SK-N-SH treated with all-trans-retinoic acid at 6 μM for 48 hours (cell line): Measurements from ENCODE around the gene R3HDM2.
"Not testable (repeated sequence)": the region's sequence is repeated elsewhere in the genome, so short reads cannot be mapped to it uniquely, and the experiment has no call there.

Source experiments
- ATAC-seq: fragments of 200-7000 bp; cut with Tn5 transposase; 3 replicates; pipeline ENCODE4 v1.9.1; 2020; ENCODE audit warnings: mild to moderate bottlenecking, moderate library complexity
- ARNTL ChIP-seq: fragments of 450-650 bp; formaldehyde crosslinking; IDR thresholded peaks from 2 replicates; pipeline ENCODE4 v1.5.0; 2020; ENCODE audit warnings: low read depth, mild to moderate bottlenecking, moderate library complexity, borderline replicate concordance
- BACH2 ChIP-seq: fragments of 250-450 bp; sonication (Bioruptor Pico); IDR thresholded peaks from 2 replicates; pipeline ENCODE4 v1.9.0; 2021; ENCODE audit warnings: mild to moderate bottlenecking, borderline replicate concordance
- CREB5 ChIP-seq: fragments of 250-450 bp; sonication (Bioruptor Pico); IDR thresholded peaks from 2 replicates; pipeline ENCODE4 v1.5.1; 2020; ENCODE audit warnings: low read depth, mild to moderate bottlenecking, moderate library complexity
- CSDC2 ChIP-seq: fragments of 250-450 bp; sonication (Bioruptor Pico); IDR thresholded peaks from 2 replicates; pipeline ENCODE4 v1.5.0; 2020; ENCODE audit warnings: mild to moderate bottlenecking, moderate library complexity
- ESRRG ChIP-seq: fragments of 250-450 bp; sonication (Bioruptor Pico); IDR thresholded peaks from 2 replicates; pipeline ENCODE4 v1.6.1; 2021; ENCODE audit warnings: mild to moderate bottlenecking
- GLIS3 ChIP-seq: fragments of 250-450 bp; sonication (Bioruptor Pico); IDR thresholded peaks from 2 replicates; pipeline ENCODE4 v1.5.0; 2020; ENCODE audit warnings: mild to moderate bottlenecking, moderate library complexity
- ISL1 ChIP-seq: fragments of 250-450 bp; sonication (Bioruptor Pico); IDR thresholded peaks from 2 replicates; pipeline ENCODE4 v2.1.2; 2022; ENCODE audit warnings: mild to moderate bottlenecking, moderate library complexity
- OSR1 ChIP-seq: fragments of 250-450 bp; sonication (Bioruptor Pico); IDR thresholded peaks from 2 replicates; pipeline ENCODE4 v1.8.0; 2022; ENCODE audit warnings: moderate library complexity, mild to moderate bottlenecking, inconsistent platforms
- PATZ1 ChIP-seq: fragments of 250-450 bp; sonication (Bioruptor Pico); IDR thresholded peaks from 2 replicates; pipeline ENCODE4 v1.8.0; 2020; ENCODE audit warnings: mild to moderate bottlenecking, moderate library complexity, borderline replicate concordance
- POU6F1 ChIP-seq: fragments of 250-450 bp; sonication (Bioruptor Pico); IDR thresholded peaks from 2 replicates; pipeline ENCODE4 v1.8.0; 2021; ENCODE audit warnings: low read depth, mild to moderate bottlenecking, moderate library complexity, borderline replicate concordance
- PPARA ChIP-seq: fragments of 250-450 bp; sonication (Bioruptor Pico); IDR thresholded peaks from 2 replicates; pipeline ENCODE4 v1.5.0; 2020; ENCODE audit warnings: mild to moderate bottlenecking, borderline replicate concordance
- RARB ChIP-seq: fragments of 250-450 bp; sonication (Bioruptor Pico); IDR thresholded peaks from 2 replicates; pipeline ENCODE4 v1.8.0; 2021; ENCODE audit warnings: mild to moderate bottlenecking, moderate library complexity
- SNAI2 ChIP-seq: fragments of 250-450 bp; sonication (Bioruptor Pico); IDR thresholded peaks from 2 replicates; pipeline ENCODE4 v1.5.0; 2020; ENCODE audit warnings: mild to moderate bottlenecking, moderate library complexity
- TCF4 ChIP-seq: fragments of 250-450 bp; sonication (Bioruptor Pico); IDR thresholded peaks from 2 replicates; pipeline ENCODE4 v1.8.0; 2021; ENCODE audit warnings: mild to moderate bottlenecking, moderate library complexity, borderline replicate concordance
- TOX ChIP-seq: fragments of 250-450 bp; sonication (Bioruptor Pico); IDR thresholded peaks from 2 replicates; pipeline ENCODE4 v1.8.0; 2021; ENCODE audit warnings: mild to moderate bottlenecking, moderate library complexity, borderline replicate concordance
- TSHZ2 ChIP-seq: fragments of 250-450 bp; sonication (Bioruptor Pico); IDR thresholded peaks from 2 replicates; pipeline ENCODE4 v1.5.0; 2020; ENCODE audit warnings: mild to moderate bottlenecking, moderate library complexity
- ZC3H10 ChIP-seq: fragments of 250-450 bp; sonication (Bioruptor Pico); IDR thresholded peaks from 2 replicates; pipeline ENCODE4 v1.5.1; 2021; ENCODE audit warnings: mild to moderate bottlenecking, moderate library complexity
- ZFP30 ChIP-seq: fragments of 450-650 bp; formaldehyde crosslinking; IDR thresholded peaks from 2 replicates; pipeline ENCODE4 v1.5.0; 2022; ENCODE audit warnings: mild to moderate bottlenecking, moderate library complexity
- ZNF565 ChIP-seq: fragments of 450-650 bp; formaldehyde crosslinking; conservative IDR thresholded peaks from 2 replicates; pipeline ENCODE4 v1.5.0; 2020; ENCODE audit warnings: low read depth, mild to moderate bottlenecking, moderate library complexity
- ZNF70 ChIP-seq: fragments of 450-650 bp; formaldehyde crosslinking; IDR thresholded peaks from 2 replicates; pipeline ENCODE4 v1.5.0; 2020; ENCODE audit warnings: mild to moderate bottlenecking, moderate library complexity
- ZNF8 ChIP-seq: fragments of 450-650 bp; formaldehyde crosslinking; IDR thresholded peaks from 2 replicates; pipeline ENCODE4 v1.5.0; 2020; ENCODE audit warnings: mild to moderate bottlenecking, moderate library complexity

Gene R3HDM2

GRCh38 chr12:57446292-57446960 is 15.6 kb upstream of the R3HDM2 start:
- no peak for TF ChIP-seq BACH2 (CRISPR knock-in tag)
- TF ChIP-seq CSDC2 (CRISPR knock-in tag), result no peak
- TF ChIP-seq ESRRG, result no peak
- no peak for TF ChIP-seq POU6F1 (CRISPR knock-in tag)
- TF ChIP-seq SNAI2 (CRISPR knock-in tag), result no peak
- TF ChIP-seq PPARA (CRISPR knock-in tag), result no peak
- no peak for TF ChIP-seq ISL1 (CRISPR knock-in tag)
- no peak for TF ChIP-seq GLIS3
- no peak for TF ChIP-seq TOX (CRISPR knock-in tag)
- TF ChIP-seq ZNF565 (CRISPR knock-in tag), result no peak
- no peak for ATAC-seq

DNA sequence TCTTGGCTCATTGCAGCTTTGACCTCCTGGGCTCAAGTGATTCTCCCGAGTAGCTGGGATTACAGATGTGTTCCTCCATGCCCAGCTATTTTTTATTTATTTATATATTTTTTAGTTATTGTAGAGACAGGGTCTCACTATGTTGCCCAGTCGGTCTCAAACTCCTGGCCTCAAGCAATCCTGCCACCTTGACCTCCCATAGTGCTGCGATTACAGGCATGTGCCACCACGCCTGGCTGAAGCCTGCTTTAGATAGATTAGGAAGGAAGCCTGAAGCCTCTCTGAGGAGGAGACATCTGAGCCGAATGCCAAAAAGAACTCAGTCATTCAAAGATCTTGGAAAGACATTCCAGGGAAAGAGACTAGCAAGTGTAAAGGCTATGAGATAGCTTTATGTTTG is 13.9 kb upstream of the R3HDM2 start:
- no peak for TF ChIP-seq TSHZ2 (CRISPR knock-in tag)
- no peak for TF ChIP-seq ZNF8 (CRISPR knock-in tag)
- no peak for TF ChIP-seq RARB
- TF ChIP-seq GLIS3, result no peak
- no peak for TF ChIP-seq ESRRG
- no peak for ATAC-seq

GRCh38 chr12:57444337-57444736 is 13.5 kb upstream of the R3HDM2 start:
- ATAC-seq, result not testable (repeated sequence)

DNA sequence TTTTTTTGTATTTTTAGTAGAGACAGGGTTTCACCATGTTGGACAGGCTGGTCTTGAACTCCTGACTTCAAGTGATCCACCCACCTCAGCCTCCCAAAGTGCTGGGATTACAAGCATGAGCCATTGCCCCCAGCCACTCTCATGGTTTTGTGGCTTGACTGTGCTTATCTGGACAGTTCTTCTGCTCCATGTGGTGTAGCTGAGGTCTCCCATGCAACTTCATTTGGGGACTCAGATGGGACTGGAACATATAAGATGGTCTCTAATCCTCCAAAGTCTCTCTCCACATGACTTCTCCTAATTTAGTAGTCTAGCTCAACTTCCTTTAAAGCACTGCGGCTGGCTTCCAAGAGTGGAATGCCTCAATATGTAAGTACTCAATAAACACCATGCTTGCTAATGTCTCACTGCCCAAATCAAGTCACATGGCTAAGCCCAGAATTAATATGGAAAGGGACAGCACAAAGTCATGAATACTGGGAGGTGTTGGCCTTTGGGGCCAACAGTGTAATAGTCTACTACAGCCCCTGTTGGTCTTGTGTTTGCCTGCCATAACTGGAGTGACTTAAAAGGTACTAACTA is 11.1 kb upstream of the R3HDM2 start:
- no peak for ATAC-seq
- TF ChIP-seq ZNF70 (CRISPR knock-in tag) (no peak), TCF4 (no peak), ISL1 (CRISPR knock-in tag) (no peak), GLIS3 (no peak), OSR1 (CRISPR knock-in tag) (no peak), ESRRG (no peak), PATZ1 (CRISPR knock-in tag) (no peak), CSDC2 (CRISPR knock-in tag) (no peak), ZC3H10 (no peak), BACH2 (CRISPR knock-in tag) (no peak), TOX (CRISPR knock-in tag) (no peak), ZNF565 (CRISPR knock-in tag) (no peak), PPARA (CRISPR knock-in tag) (no peak), POU6F1 (CRISPR knock-in tag) (no peak), ZFP30 (CRISPR knock-in tag) (no peak), SNAI2 (CRISPR knock-in tag) (no peak), TSHZ2 (CRISPR knock-in tag) (no peak), ARNTL (no peak), CREB5 (no peak)
